CD4-positive, CD25-positive, alpha-beta regulatory T cell (primary cell): ENCODE measurements around the gene ALDH16A1. TPM values are rescaled to one million over a fixed set of nuclear protein-coding genes. Genes with fewer than 3 reads are reported as not detected.

ENCODE experiments used
- ATAC-seq, 2 donors: fragments of 150-1000 bp; cut with Tn5 transposase; one replicate each; pipeline ENCODE4 v1.10.0; 2021; ENCODE audit warnings: low read depth in 2 of 2, moderate number of reproducible peaks in 2 of 2, moderate library complexity in 1 of 2
- DNase-seq, 3 donors: peaks; one replicate each; pipeline versions ENCODE4 v3.0.0 to v3.0.0-alpha.2; 2012 to 2022; ENCODE audit warnings: mixed read lengths in 1 of 3
- H3K27ac ChIP-seq: one replicate; pipeline ENCODE4 v1.7.0; 2013; ENCODE audit warnings: mild to moderate bottlenecking, low read length; ENCODE audit not compliant: insufficient read depth, poor library complexity, severe bottlenecking
- H3K27me3 ChIP-seq: one replicate; pipeline ENCODE4 v1.7.0; 2013; ENCODE audit warnings: low read length; ENCODE audit not compliant: control insufficient read depth, insufficient read depth
- H3K36me3 ChIP-seq: one replicate; pipeline ENCODE4 v1.7.0; 2013; ENCODE audit warnings: mild to moderate bottlenecking, low read length, moderate library complexity; ENCODE audit not compliant: control insufficient read depth, insufficient read depth
- H3K4me1 ChIP-seq: 2 replicates; pipeline ENCODE4 v1.7.0; 2013; ENCODE audit warnings: mild to moderate bottlenecking, low read length; ENCODE audit not compliant: insufficient read depth, control insufficient read depth, poor library complexity, severe bottlenecking
- H3K4me3 ChIP-seq: one replicate; pipeline ENCODE4 v1.7.0; 2013; ENCODE audit warnings: low read depth, mild to moderate bottlenecking, low read length, moderate library complexity
- H3K9me3 ChIP-seq, 2 experiments: 1 replicate in 1 of 2; 2 replicates in 1 of 2; pipeline ENCODE4 v1.7.0; 2013; ENCODE audit warnings: low read length in 2 of 2, mild to moderate bottlenecking in 1 of 2, moderate library complexity in 1 of 2; ENCODE audit not compliant: control insufficient read depth in 2 of 2
- H3K27ac Mint-ChIP-seq, 3 donors: one replicate each; pipeline ENCODE4 v1.8.0; 2020 to 2022; ENCODE audit warnings: mild to moderate bottlenecking in 3 of 3, mixed read lengths in 3 of 3, moderate library complexity in 2 of 3
- H3K27me3 Mint-ChIP-seq: one replicate; pipeline ENCODE4 v1.8.0; 2022; ENCODE audit warnings: mild to moderate bottlenecking, mixed read lengths
- H3K36me3 Mint-ChIP-seq: one replicate; pipeline ENCODE4 v1.8.0; 2020; ENCODE audit warnings: mixed read lengths
- H3K4me1 Mint-ChIP-seq, 4 donors: one replicate each; pipeline ENCODE4 v1.8.0; 2020 to 2022; ENCODE audit warnings: mixed read lengths in 4 of 4, mild to moderate bottlenecking in 1 of 4
- H3K4me3 Mint-ChIP-seq, 4 donors: one replicate each; pipeline ENCODE4 v1.8.0; 2020 to 2022; ENCODE audit warnings: mild to moderate bottlenecking in 4 of 4, mixed read lengths in 4 of 4, moderate library complexity in 3 of 4
- H3K9me3 Mint-ChIP-seq, 7 donors: one replicate each; pipeline ENCODE4 v1.8.0; 2020 to 2022; ENCODE audit warnings: mixed read lengths in 7 of 7, mild to moderate bottlenecking in 3 of 7, moderate library complexity in 2 of 7
- polyA plus RNA-seq, 4 donors: library from polyadenylated mRNA; unstranded; fragments of 300-500 nt; fragmentation: Illumina TruSeq; gene quantifications; one replicate each; pipeline ENCODE4 v1.2.3, GENCODE V29; 2021
- total RNA-seq: library from RNA; stranded (reverse); gene quantifications from one replicate; pipeline ENCODE4 v1.2.3, GENCODE V29; 2022

The ALDH16A1 gene
- total and polyA plus RNA-seq, 5 donors from 2014 or later, result 32.7 to 47.1 (median 42.2) TPM

DNA sequence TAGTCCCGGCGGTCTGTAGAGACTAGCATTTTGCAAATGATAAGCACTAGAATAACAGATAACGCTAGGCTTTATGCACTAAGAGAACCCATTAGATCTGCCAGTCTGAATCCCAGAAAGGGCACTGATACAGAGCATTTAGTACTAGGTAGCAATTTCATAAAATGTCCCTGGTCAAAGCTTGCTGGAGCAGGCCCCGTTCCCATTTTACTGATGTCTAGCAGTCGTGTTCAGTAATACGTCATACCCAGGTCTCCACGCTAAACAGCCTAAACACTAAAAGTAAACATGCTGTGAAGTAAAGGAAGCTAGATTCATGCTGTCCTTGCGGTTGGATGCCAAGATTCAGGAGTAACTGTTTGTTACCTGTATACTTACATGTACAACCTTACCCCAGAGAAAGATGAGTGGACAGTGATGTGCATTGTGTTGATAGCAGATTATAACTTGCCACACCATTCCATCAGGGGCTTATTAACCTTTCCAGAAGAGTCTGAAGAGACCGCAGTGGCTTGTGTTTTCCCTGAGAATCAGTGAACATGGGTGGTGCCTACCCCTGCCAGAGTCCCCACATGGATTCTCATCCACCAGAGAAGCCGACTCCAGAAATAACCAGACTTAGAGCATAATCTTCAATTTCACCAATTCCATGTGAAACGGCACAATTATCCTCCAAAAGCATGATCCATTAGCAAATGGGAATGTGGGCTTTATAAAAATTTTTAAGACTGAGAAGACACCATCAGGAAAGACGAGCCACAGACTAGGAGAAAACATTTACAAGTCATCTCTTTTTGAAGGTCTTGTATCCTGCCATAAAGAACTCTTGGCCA lies 39.8 kb downstream of the ALDH16A1 start:
- Histone ChIP-seq H3K27me3 (no peaks in the 10 kb centered on the region), H3K4me1 (peaks cover 49% of the 10 kb centered on the region), H3K4me3 (no peak overlapping the region), H3K27ac (no peak overlapping the region), H3K36me3 (peaks cover 42% of the 10 kb centered on the region), H3K9me3 (no peaks in the 10 kb centered on the region)
- DNase-seq (no peak), ATAC-seq (no peak)
- H3K36me3 Mint-ChIP-seq, result peaks cover 36% of the 10 kb centered on the region
- peak overlapping the region; percentile 21 to 72 (median 63) for H3K4me3 Mint-ChIP-seq
- peaks cover 5% of the 10 kb centered on the region for H3K27me3 Mint-ChIP-seq
- H3K9me3 Mint-ChIP-seq, result peaks cover 0 to 2% (median 0%) of the 10 kb centered on the region in 7 donors
- H3K4me1 Mint-ChIP-seq, result peaks cover 6 to 79% (median 40%) of the 10 kb centered on the region in 4 donors
- H3K27ac Mint-ChIP-seq, result peak overlapping the region; percentile 71 to 92 (median 80)

DNA sequence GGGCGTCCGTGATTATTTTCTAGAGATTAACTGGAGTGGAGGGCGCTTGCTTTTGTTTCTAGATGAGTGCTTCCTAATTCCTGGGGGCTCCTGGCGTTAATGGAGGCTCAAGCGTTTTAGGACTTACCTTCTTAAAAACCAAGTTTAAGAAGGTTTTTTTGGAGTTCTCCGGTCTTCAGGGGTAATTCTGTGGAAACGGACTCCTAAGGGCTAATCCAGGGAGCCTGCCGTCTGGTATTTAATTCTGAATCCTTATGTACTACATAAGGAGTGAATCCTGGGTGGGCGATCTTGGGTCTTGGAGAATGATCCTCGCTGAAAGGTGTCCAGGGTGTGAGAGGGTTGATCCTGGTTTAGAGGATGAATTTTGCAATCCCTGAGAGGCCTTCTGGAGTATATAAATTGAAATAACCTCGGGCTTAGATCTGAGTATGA lies 43.6 kb downstream of the ALDH16A1 start:
- Histone ChIP-seq H3K36me3 (peaks cover 35% of the 10 kb centered on the region), H3K9me3 (no peaks in the 10 kb centered on the region), H3K27ac (peak overlapping the region; percentile 99), H3K27me3 (no peaks in the 10 kb centered on the region), H3K4me1 (peaks cover 50% of the 10 kb centered on the region), H3K4me3 (peak overlapping the region; percentile 97)
- Mint-ChIP-seq H3K27me3 (peaks cover 10% of the 10 kb centered on the region), H3K36me3 (peaks cover 34% of the 10 kb centered on the region), H3K27ac (peak overlapping the region; percentile 96 to 99 (median 99)), H3K4me3 (peak overlapping the region; percentile 91 to 100 (median 100)), H3K4me1 (peaks cover 10 to 65% (median 34%) of the 10 kb centered on the region in 4 donors), H3K9me3 (no peaks in the 10 kb centered on the region)
- DNase-seq (no peak), ATAC-seq (no peak)

DNA sequence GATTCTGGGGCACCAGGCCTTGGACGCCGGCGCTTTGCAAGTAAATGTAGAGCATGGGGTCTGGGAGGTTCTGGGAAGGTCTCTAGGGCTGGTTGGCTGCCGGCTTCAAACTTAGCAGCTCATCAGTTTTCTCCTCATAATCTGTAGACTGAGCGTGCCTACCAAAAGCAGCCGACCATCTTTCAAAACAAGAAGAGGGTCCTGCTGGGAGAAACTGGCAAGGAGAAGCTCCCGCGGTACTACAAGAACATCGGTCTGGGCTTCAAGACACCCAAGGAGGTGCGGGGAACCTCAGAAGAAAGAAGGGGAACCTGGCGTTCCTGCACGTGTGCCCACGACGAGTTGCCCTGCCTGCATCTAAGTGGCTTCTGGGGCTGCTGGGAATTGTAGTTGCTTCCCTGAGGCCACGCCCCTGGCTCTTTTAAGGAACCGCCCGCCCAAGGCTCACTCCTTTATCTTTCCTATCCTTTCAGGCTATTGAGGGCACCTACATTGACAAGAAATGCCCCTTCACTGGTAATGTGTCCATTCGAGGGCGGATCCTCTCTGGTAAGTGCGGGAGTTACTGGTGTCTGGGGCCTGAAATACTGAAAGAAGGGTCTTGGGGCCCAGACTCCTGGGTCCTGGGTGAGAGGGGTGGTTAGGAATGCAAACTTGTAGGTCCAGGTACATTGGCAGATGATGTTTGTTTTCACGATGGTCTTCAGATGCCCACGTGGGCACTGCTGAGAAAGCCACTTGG lies 44.2 kb downstream of the ALDH16A1 start:
- peak overlapping the region; percentile 91 to 100 (median 100) for H3K4me3 Mint-ChIP-seq
- H3K36me3 Mint-ChIP-seq, result peaks cover 27% of the 10 kb centered on the region
- Histone ChIP-seq H3K4me3 (peak overlapping the region; percentile 97), H3K27me3 (no peaks in the 10 kb centered on the region), H3K4me1 (peaks cover 56% of the 10 kb centered on the region), H3K36me3 (peaks cover 31% of the 10 kb centered on the region), H3K27ac (peak overlapping the region; percentile 99), H3K9me3 (no peaks in the 10 kb centered on the region)
- DNase-seq, result peak; percentile 72 to 92 (median 78)
- H3K27ac Mint-ChIP-seq, result peak overlapping the region; percentile 96 to 99 (median 99)
- H3K9me3 Mint-ChIP-seq, result no peaks in the 10 kb centered on the region
- ATAC-seq, result no peak
- peaks cover 10 to 65% (median 35%) of the 10 kb centered on the region in 4 donors for H3K4me1 Mint-ChIP-seq
- peaks cover 10% of the 10 kb centered on the region for H3K27me3 Mint-ChIP-seq

DNA sequence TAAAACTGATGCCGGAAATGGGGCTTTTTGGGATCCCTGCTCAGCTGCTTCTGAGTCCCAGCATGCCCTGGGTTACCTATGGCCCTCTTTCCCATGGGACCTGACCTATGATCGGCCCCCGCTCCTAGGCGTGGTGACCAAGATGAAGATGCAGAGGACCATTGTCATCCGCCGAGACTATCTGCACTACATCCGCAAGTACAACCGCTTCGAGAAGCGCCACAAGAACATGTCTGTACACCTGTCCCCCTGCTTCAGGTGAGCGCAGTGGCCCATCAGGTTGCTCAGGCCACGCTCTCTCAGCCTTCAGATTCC lies 44.7 kb downstream of the ALDH16A1 start:
- peaks cover 61% of the 10 kb centered on the region for H3K4me1 ChIP-seq
- ATAC-seq (no peak), DNase-seq (no peak)
- H3K27ac ChIP-seq, result peak overlapping the region; percentile 99
- peak overlapping the region; percentile 91 to 100 (median 100) for H3K4me3 Mint-ChIP-seq
- peak overlapping the region; percentile 31 to 99 (median 96) for H3K27ac Mint-ChIP-seq
- peaks cover 10 to 65% (median 33%) of the 10 kb centered on the region in 4 donors for H3K4me1 Mint-ChIP-seq
- peaks cover 10% of the 10 kb centered on the region for H3K27me3 Mint-ChIP-seq
- H3K36me3 ChIP-seq, result peaks cover 27% of the 10 kb centered on the region
- no peaks in the 10 kb centered on the region for H3K9me3 ChIP-seq
- peak overlapping the region; percentile 97 for H3K4me3 ChIP-seq
- H3K36me3 Mint-ChIP-seq, result peaks cover 22% of the 10 kb centered on the region
- H3K27me3 ChIP-seq, result no peaks in the 10 kb centered on the region
- no peaks in the 10 kb centered on the region for H3K9me3 Mint-ChIP-seq

DNA sequence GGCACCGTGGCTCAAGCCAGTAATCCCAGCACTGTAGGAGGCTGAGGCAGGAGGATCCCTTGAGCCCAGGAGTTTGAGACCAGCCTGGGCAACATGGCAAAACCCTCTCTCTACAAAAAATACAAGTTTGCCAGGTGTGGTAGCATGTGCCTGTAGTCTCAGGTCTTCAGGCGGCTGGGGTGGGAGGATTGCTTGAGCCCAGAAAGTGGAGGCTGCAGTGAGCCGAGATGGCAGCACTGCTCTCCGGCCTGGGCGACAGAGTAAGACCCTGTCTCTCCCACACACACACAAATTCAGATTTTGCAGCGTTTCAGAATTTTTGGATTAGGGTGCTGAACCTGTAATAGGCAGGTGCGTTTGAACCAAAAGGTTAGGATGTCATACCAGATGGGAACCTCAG lies 45.5 kb downstream of the ALDH16A1 start:
- Mint-ChIP-seq H3K4me1 (peaks cover 10 to 65% (median 32%) of the 10 kb centered on the region in 4 donors), H3K9me3 (no peaks in the 10 kb centered on the region), H3K36me3 (peaks cover 18% of the 10 kb centered on the region), H3K27me3 (peaks cover 10% of the 10 kb centered on the region), H3K27ac (peak overlapping the region; percentile 97 to 99 (median 99)), H3K4me3 (peak overlapping the region; percentile 91 to 100 (median 100))
- Histone ChIP-seq H3K9me3 (no peaks in the 10 kb centered on the region), H3K27ac (peak overlapping the region; percentile 99), H3K4me1 (peaks cover 65% of the 10 kb centered on the region), H3K4me3 (peak overlapping the region; percentile 97), H3K27me3 (no peaks in the 10 kb centered on the region), H3K36me3 (peaks cover 22% of the 10 kb centered on the region)
- ATAC-seq (no peak), DNase-seq (no peak)

DNA sequence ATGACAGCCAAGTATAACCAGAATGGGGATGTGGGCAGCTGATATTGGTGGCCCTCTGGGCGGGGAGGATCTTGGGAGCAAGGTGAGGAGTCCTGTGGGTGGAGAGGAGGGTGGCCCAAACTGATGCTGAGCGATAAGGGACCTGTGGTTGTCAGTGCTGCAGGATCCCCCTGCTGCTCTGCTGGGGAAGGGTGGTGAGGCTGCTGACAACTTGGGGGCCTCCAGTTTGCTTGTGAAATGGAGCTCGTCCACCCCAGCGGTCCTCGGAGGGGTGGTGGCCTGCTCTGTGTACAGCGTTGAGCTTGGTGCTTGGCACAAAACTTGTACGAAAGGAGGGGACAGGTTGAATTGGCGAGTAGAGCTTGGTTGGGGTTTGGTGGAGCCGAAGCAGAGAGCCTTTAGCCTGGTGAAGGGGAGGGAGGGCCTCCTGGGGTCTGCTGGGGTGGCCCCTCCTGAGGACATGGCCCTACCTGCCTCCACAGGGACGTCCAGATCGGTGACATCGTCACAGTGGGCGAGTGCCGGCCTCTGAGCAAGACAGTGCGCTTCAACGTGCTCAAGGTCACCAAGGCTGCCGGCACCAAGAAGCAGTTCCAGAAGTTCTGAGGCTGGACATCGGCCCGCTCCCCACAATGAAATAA lies 46.1 kb downstream of the ALDH16A1 start:
- peak overlapping the region; percentile 91 to 100 (median 100) for H3K4me3 Mint-ChIP-seq
- peak overlapping the region; percentile 97 for H3K4me3 ChIP-seq
- peaks cover 22% of the 10 kb centered on the region for H3K36me3 ChIP-seq
- H3K27ac ChIP-seq, result peak overlapping the region; percentile 99
- H3K9me3 ChIP-seq, result no peaks in the 10 kb centered on the region
- ATAC-seq (no peak), DNase-seq (peak in 1 of 3 donors; percentile 49)
- H3K4me1 Mint-ChIP-seq, result peaks cover 10 to 65% (median 33%) of the 10 kb centered on the region in 4 donors
- H3K27me3 ChIP-seq, result no peaks in the 10 kb centered on the region
- no peaks in the 10 kb centered on the region for H3K9me3 Mint-ChIP-seq
- peak overlapping the region; percentile 99 to 100 (median 99) for H3K27ac Mint-ChIP-seq
- peaks cover 18% of the 10 kb centered on the region for H3K36me3 Mint-ChIP-seq
- peaks cover 10% of the 10 kb centered on the region for H3K27me3 Mint-ChIP-seq
- H3K4me1 ChIP-seq, result peaks cover 67% of the 10 kb centered on the region

GRCh38 chr19:49502866-49503581 lies 50.0 kb downstream of the ALDH16A1 start:
- peak overlapping the region; percentile 56 to 82 (median 68) for H3K4me3 Mint-ChIP-seq
- H3K27me3 Mint-ChIP-seq, result peaks cover 6% of the 10 kb centered on the region
- no peaks in the 10 kb centered on the region for H3K9me3 Mint-ChIP-seq
- DNase-seq (peak; percentile 23 to 83 (median 76)), ATAC-seq (no peak)
- peaks cover 13% of the 10 kb centered on the region for H3K36me3 Mint-ChIP-seq
- H3K4me3 ChIP-seq, result no peak overlapping the region
- peaks cover 56% of the 10 kb centered on the region for H3K4me1 ChIP-seq
- H3K36me3 ChIP-seq, result peaks cover 16% of the 10 kb centered on the region
- no peaks in the 10 kb centered on the region for H3K27me3 ChIP-seq
- peak overlapping the region; percentile 99 for H3K27ac ChIP-seq
- no peaks in the 10 kb centered on the region for H3K9me3 ChIP-seq
- H3K27ac Mint-ChIP-seq, result peak overlapping the region; percentile 80 to 99 (median 99)
- H3K4me1 Mint-ChIP-seq, result peaks cover 8 to 43% (median 28%) of the 10 kb centered on the region in 4 donors
